ENCODE measurements around the gene DDTL. TPM values are rescaled to one million over a fixed set of nuclear protein-coding genes. Genes with fewer than 3 reads are reported as not detected.
"Not testable (repeated sequence)": the region's sequence is repeated elsewhere in the genome, so short reads cannot be mapped to it uniquely, and the experiment has no call there.

The DDTL gene
- total and polyA plus RNA-seq, 2 of the 8 experiments (the other 6 are each of a cell fraction or from before 2014, with no cell fraction given), result 2.1 to 3.1 TPM

- H3K27ac ChIP-seq (ENCODE audit: low read depth, low read length); POLR2A ChIA-PET (ENCODE audit: partially characterized antibody); H3K18ac ChIP-seq (ENCODE audit: extremely low read depth, low read length): not testable (repeated sequence)
These were observed 23.0 kb downstream of the DDTL start for GRCh38 chr22:23989583-23990244.

DNA sequence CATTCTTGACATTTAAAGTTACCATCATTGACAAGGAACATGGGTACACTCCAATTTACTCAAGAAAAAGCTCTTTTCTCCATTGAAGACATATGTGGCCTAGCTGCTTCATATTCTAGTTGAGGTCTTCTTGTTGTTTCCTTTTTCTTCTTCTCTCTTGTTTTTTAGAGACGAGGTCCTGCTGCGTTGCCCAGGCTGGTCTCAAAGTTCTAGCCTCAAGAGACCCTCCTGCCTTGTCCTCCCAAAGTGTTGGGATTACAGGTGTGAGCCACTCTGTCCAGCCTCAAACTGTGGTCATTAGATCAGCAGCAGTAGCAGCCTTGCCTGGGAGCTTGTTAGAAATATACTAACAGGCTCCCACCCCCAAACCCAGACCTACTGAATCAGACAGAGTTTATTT lies 26.4 kb downstream of the DDTL start:
- H3K56ac ChIP-seq (replicated peaks; ENCODE audit: insufficient read length, low read depth, low read length); DNase-seq (ENCODE audit: low read depth in 1 of 2, low spot score in 2 of 2); H3K36me3 ChIP-seq (ENCODE audit: control insufficient read depth in 2 of 4, insufficient read depth in 4 of 4, low read length in 3 of 4); H4K5ac ChIP-seq (ENCODE audit: insufficient read length, low read depth, low read length); H3K23ac ChIP-seq (ENCODE audit: insufficient read length); H2AFZ ChIP-seq (ENCODE audit: low read length); H3K4ac ChIP-seq (replicated peaks; ENCODE audit: insufficient read length, low read depth, low read length); H3K4me1 ChIP-seq (replicated peaks in 1 of 4; ENCODE audit: control insufficient read depth in 3 of 4, insufficient read depth in 4 of 4, low read length in 3 of 4); H2BK5ac ChIP-seq (ENCODE audit: low read depth, low read length); H3K27ac ChIP-seq (ENCODE audit: low read depth, low read length); H3K9ac ChIP-seq (replicated peaks in 1 of 4; ENCODE audit: extremely low read depth in 1 of 4, low read depth in 3 of 4, low read length in 3 of 4); H3K9me3 ChIP-seq (ENCODE audit: insufficient read depth in 2 of 2, low read depth in 1 of 2, low read length in 1 of 2); H4K20me1 ChIP-seq (replicated peaks in 1 of 2; ENCODE audit: control insufficient read depth in 1 of 2, insufficient read depth in 2 of 2, low read length in 2 of 2); H4K91ac ChIP-seq (replicated peaks; ENCODE audit: insufficient read length, low read length); H3K18ac ChIP-seq (ENCODE audit: extremely low read depth, low read length); H3K4me3 ChIP-seq (ENCODE audit: extremely low read depth in 1 of 4, insufficient read depth in 2 of 4, low read depth in 3 of 4, low read length in 4 of 4); POLR2A ChIA-PET (ENCODE audit: partially characterized antibody); H3K79me1 ChIP-seq (ENCODE audit: low read depth, low read length); H2BK120ac ChIP-seq (replicated peaks; ENCODE audit: low read depth, low read length); H3K79me2 ChIP-seq (ENCODE audit: control insufficient read depth in 1 of 2, insufficient read depth in 2 of 2, low read length in 2 of 2); H2BK20ac ChIP-seq (ENCODE audit: low read length); H3K14ac ChIP-seq (ENCODE audit: insufficient read length); H4K8ac ChIP-seq (ENCODE audit: extremely low read depth, insufficient read depth, low read length); H2BK12ac ChIP-seq (ENCODE audit: low read depth, low read length); H3K27me3 ChIP-seq (replicated peaks in 1 of 4; ENCODE audit: control insufficient read depth in 3 of 4, extremely low read depth in 1 of 4, insufficient read depth in 3 of 4, low read length in 3 of 4); H3K4me2 ChIP-seq (ENCODE audit: insufficient read depth in 1 of 2, low read depth in 2 of 2, low read length in 2 of 2); FAIRE-seq; H2BK15ac ChIP-seq (ENCODE audit: low read length); H3K23me2 ChIP-seq (ENCODE audit: low read depth, low read length); H2AK5ac ChIP-seq (ENCODE audit: low read depth, low read length): not testable (repeated sequence)
- CTCF ChIA-PET (ENCODE audit: partially characterized antibody), result interaction anchor here (1.2 kb wide), 1 partner anchor 141 kb away, joined by 3 read pairs; no protein-coding TSS in a partner anchor
- 70% methylated on average over 2 of the region's 2 CpGs; no CpG with 5 or more reads in 1 of the 2 experiments for WGBS, 2 experiments (ENCODE audit: extremely low coverage in 1 of 2, insufficient coverage in 1 of 2, insufficient read length in 1 of 2, insufficient replicate concordance in 2 of 2, low coverage in 1 of 2, low lambda C conversion rate in 2 of 2, missing lambda C conversion rate in 1 of 2)

More at GRCh38 chr22:23989583-23990244, 23.0 kb downstream of the DDTL start:
- H2BK5ac ChIP-seq (ENCODE audit: low read depth, low read length); FAIRE-seq; H3K9me3 ChIP-seq (ENCODE audit: insufficient read depth in 2 of 2, low read depth in 1 of 2, low read length in 1 of 2); H3K36me3 ChIP-seq (ENCODE audit: control insufficient read depth in 2 of 4, insufficient read depth in 4 of 4, low read length in 3 of 4); H2BK15ac ChIP-seq (ENCODE audit: low read length); H3K4me2 ChIP-seq (ENCODE audit: insufficient read depth in 1 of 2, low read depth in 2 of 2, low read length in 2 of 2); H2AFZ ChIP-seq (ENCODE audit: low read length); H3K23ac ChIP-seq (ENCODE audit: insufficient read length); H3K4ac ChIP-seq (replicated peaks; ENCODE audit: insufficient read length, low read depth, low read length); H2BK12ac ChIP-seq (ENCODE audit: low read depth, low read length); H2AK5ac ChIP-seq (ENCODE audit: low read depth, low read length); H4K8ac ChIP-seq (ENCODE audit: extremely low read depth, insufficient read depth, low read length); H2BK20ac ChIP-seq (ENCODE audit: low read length); H3K23me2 ChIP-seq (ENCODE audit: low read depth, low read length); H4K91ac ChIP-seq (replicated peaks; ENCODE audit: insufficient read length, low read length); H3K79me1 ChIP-seq (ENCODE audit: low read depth, low read length); H3K14ac ChIP-seq (ENCODE audit: insufficient read length); H3K27me3 ChIP-seq (replicated peaks in 1 of 4; ENCODE audit: control insufficient read depth in 3 of 4, extremely low read depth in 1 of 4, insufficient read depth in 3 of 4, low read length in 3 of 4); H4K5ac ChIP-seq (ENCODE audit: insufficient read length, low read depth, low read length); H3K79me2 ChIP-seq (ENCODE audit: control insufficient read depth in 1 of 2, insufficient read depth in 2 of 2, low read length in 2 of 2); H3K56ac ChIP-seq (replicated peaks; ENCODE audit: insufficient read length, low read depth, low read length); H4K20me1 ChIP-seq (replicated peaks in 1 of 2; ENCODE audit: control insufficient read depth in 1 of 2, insufficient read depth in 2 of 2, low read length in 2 of 2); H3K4me3 ChIP-seq (ENCODE audit: extremely low read depth in 1 of 4, insufficient read depth in 2 of 4, low read depth in 3 of 4, low read length in 4 of 4); H3K9ac ChIP-seq (replicated peaks in 1 of 4; ENCODE audit: extremely low read depth in 1 of 4, low read depth in 3 of 4, low read length in 3 of 4); H3K4me1 ChIP-seq (replicated peaks in 1 of 4; ENCODE audit: control insufficient read depth in 3 of 4, insufficient read depth in 4 of 4, low read length in 3 of 4); H2BK120ac ChIP-seq (replicated peaks; ENCODE audit: low read depth, low read length): not testable (repeated sequence)
- DNase-seq (ENCODE audit: low read depth in 1 of 2, low spot score in 2 of 2), result peak in 1 of 2 experiments; percentile 43
- CTCF ChIA-PET (ENCODE audit: partially characterized antibody), result interaction anchor here (0.6 kb wide), 1 partner anchor 199 kb away, joined by 3 read pairs; no protein-coding TSS in a partner anchor
- WGBS, 2 experiments (ENCODE audit: extremely low coverage in 1 of 2, insufficient coverage in 1 of 2, insufficient read length in 1 of 2, insufficient replicate concordance in 2 of 2, low coverage in 1 of 2, low lambda C conversion rate in 2 of 2, missing lambda C conversion rate in 1 of 2), result 71% methylated on average over 2 of the region's 3 CpGs; no CpG with 5 or more reads in 1 of the 2 experiments

All from H1 (cell line).